ENCODE measurements around the gene TPRG1.
A peak's percentile ranks its signal among the peaks of the same experiment; 100 is the strongest.

Gene TPRG1

DNA sequence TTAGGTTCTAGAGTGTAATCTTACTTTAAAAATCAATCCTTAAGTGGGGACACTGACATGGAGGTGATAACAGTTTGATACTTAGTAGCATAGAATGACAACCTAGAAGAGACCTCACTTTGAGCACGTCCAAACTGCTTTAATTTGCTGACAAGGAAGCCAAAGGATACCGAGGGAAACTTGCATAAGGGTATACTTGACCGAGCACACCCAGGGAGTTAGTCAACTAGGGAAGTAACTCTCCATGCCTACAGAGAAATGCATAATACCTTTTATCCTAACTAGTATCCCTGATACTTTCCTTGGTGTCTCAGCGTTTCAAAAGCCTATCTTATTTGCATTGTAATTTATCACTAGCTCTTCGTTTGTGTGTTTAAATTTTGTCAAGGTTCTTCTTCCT lies 5.5 kb upstream of the TPRG1 start:
- DNase-seq (ENCODE audit: low read depth) = no peak

DNA sequence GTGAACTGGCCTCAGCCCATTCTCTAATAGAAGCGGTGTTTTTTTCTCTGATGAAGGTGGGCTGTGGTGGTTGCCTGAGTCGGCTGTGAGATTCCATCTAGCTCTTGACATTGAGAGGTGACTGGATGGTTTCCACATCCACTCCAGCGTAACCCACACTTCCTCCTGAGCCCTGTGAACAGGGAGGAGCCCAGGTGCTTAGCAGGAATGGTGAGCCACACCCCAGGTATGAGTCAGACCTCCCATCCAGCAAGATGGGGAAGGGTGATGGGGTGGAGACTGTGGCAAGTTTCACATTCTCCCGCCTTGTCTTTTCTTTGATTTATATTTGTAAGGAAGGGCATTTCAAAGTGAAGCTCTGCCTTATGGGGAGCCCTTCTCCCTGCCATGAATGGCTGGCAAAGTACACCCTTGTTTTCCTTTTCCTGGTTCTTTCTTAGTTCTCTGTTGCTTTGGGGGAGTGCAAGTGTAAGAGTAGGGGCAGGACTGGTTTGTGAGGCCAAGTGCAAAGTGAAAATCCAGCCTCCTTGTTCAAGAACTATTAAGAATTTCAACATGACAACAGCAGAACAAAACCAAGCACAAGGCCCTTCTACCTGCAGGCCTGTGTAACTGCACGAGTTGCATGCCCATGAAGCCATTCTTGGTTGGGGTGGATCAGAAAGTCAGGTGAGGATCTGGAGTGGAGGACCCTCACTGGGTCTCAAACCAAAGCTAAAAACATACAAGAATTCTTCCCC lies 4.6 kb upstream of the TPRG1 start:
- DNase-seq (ENCODE audit: low read depth) = no peak

DNA sequence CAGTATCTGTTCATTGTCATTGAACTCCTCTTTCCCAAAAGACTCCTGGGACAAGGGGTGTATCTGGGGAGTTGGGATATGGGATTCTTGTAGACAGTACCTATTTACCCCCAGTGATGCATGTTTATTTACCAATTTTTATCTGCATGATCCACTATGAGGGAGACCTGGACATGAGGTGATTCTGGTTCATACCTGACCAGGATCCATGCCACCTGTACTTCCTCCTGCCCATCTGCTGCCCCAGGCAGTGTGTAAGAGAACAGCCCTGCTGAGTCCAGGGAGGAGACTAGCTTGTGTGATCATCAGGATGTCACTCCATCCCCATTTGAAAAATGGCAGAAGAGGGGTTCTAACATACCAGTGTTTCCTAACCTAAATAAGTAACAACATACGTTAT lies 3.1 kb upstream of the TPRG1 start:
- no peak for DNase-seq (ENCODE audit: low read depth)

DNA sequence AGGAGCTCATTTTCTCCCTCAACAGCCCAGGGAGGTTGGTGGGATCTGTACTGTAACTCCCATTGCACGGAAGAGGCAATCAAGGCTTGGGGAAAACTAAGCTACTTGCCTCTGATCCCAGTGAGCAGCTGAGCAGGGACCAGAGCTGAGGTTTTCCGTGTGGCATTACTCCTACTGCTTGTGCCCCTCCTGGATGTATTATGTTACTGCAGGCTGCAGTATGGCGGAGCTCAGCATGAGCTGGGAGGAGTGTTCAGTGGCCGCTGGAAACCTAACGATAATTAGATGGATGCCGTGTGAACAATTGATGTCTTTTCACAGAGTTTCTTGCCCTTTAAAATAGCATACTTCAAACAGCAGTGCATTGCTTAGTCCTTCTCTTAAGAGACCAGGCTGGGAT lies 2.0 kb upstream of the TPRG1 start:
- DNase-seq (ENCODE audit: low read depth) = no peak

DNA sequence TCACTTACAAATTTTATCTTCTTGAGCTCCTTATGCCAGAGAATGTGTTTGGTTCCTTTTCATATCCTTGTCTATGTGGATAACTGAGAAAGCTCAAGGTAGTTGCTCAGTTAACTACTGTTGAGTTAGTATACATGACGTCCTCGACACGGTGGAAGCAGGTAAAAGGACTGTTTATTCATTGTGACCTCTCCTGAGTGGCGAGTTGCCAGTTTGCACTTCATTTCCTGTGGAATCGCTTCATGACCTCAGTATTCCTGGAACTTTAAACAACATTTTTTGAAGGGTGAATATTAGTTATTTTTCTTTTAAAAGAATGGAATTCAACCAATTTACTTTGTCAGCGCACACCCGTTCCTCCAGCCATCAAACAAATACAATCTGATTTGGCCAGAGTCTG lies 1.2 kb upstream of the TPRG1 start:
- no peak for DNase-seq (ENCODE audit: low read depth)

DNA sequence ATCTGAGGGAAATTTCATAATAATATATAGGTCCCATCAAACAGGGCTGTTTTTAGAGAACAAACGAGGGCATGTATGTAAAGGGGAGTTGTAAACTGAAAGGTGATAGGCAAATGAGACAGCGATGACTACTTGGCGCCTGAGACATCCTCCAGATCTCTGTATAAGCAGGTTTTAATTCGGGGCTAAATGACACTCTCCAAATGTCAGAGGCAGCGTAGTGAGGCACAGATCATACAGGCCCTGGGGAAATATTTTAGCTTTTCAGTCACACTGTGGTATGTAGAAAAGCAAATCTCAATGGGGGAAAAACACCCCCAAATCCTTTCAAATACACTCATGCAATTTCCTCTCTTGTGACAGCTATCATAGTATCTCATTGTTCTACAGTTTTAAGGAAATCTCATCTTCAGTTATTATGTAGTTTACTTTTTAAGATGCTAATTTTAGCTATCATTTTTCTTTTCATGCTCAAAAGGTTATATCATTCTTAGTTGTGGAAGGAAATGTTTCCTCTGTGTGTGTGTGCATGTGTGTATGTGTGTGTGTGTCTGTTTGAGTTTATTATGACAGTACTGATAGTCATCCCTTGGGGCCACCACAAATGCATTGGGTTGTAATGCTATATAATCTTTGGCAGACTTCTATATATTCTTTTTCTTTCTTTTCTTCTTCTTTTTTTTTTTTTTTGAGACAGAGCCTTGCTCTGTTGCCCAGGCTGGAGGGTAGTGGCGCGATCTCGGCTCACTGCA lies 1.1 kb downstream of the TPRG1 start:
- no peak for DNase-seq (ENCODE audit: low read depth)

DNA sequence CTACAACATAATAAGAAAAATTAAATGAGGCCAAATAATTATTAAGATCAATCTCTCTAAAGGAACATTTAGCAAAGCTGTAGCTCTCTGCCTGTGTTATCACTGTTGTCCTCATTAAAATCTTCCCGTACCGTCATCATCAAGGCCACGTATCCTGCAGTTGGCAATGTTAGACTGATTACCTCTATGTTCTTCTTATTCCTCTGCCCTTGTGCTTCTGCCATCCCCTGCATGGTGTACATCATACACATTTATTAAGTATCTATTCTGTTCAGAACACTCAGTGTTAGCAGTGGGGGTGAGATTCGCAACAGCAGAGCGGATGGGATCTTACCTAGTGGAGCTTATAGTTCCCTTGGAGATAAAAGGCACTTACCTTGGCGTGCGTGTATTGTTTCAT lies 12.8 kb downstream of the TPRG1 start:
- no peak for DNase-seq (ENCODE audit: low read depth)

DNA sequence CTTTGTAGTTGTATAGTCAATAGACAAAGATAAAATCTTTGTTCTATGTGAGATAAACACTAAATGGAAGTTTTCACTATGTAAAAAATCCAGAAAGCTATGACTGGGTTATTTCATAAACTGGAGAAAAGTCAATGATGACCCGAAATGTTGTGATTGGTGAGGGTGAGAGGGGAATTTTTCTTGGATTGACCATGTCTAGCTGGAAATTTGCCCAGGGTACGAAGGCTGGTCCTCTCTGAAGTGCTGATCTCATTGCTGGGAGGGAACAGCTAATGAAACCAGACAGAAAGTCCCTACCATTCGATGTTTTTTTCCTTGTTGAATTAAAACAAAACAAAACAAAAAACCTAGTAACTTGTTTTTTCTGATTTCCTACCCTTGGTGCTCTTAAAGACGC lies 14.3 kb downstream of the TPRG1 start:
- DNase-seq (ENCODE audit: low read depth) = peak; percentile 64

DNA sequence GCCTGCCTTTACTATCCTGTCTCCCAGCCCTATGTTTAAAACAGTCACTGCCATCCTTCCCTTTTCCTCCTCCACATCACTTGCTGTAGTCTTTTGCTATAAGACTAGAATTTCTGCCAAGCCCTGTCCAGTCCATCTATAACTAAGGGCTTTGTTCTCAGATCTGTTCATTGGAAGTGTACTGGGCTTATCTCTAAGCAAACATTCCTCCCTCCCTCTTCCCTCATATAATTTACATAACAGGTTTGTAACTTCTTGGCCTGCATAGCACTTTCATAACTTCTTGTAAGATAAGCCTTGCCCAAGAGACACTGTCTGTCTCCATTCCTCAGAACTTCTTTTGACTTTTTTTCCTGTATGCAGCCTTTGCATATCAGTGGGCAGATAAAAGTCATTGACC lies 16.7 kb downstream of the TPRG1 start:
- DNase-seq (ENCODE audit: low read depth) = peak; percentile 97

DNA sequence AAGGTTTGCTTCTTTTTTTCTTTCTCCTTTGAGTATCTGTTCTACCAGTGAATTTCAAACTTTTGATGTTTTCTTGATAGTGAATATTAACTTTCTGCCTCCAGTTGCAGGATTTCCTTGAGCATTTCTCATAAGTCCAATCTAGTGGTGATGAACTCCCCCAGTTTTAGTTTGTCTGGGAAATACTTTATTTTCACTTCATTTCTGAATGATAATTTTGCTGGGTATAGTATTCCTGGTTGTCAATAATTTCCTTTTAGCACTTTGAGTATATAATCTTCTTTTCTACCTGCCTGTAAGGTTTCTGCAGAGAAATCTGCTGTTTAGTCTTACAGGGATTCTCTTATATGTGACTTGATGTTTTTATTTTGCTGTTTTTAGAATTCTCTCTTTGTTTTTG lies 21.0 kb downstream of the TPRG1 start:
- DNase-seq (ENCODE audit: low read depth) = no peak

DNA sequence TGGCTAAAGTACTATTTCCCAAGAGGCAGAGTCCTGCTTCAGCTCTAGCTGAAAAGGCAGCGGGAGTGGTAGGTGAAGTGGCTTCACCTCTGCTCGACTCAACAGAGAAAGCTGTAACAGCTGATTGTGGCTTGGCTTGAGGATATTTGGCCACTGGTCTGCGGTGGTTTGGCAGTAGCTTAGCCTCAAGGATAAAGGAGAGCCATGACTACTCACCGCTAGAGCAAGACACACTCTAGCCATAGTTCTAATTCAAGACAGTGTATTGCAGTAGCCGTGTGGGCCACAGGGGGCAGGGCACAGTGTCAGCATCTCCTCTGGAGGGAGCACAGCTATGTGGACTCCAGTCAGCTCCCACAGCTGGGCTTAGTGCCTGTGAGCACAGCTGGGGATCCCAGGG lies 23.5 kb downstream of the TPRG1 start:
- DNase-seq (ENCODE audit: low read depth) = no peak

DNA sequence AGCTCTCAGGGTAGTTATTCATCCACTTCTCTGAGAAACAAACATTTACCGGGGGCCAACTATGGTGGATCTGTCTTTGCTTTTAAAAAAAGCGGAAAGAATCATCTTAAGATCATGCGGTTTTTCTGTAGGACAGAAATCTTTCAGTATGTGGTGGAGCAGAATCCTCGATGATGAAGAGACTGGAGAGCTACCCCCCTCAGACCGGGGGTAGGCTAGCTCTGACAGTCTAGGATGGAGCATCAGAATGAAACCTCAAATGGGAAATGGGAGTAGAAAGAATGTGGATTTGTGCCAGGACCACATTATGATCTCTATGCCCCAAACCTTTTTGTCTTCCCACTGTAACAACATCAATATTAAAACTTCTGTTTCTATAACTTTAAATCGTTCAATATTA lies 30.3 kb downstream of the TPRG1 start:
- DNase-seq (ENCODE audit: low read depth) = peak; percentile 61

DNA sequence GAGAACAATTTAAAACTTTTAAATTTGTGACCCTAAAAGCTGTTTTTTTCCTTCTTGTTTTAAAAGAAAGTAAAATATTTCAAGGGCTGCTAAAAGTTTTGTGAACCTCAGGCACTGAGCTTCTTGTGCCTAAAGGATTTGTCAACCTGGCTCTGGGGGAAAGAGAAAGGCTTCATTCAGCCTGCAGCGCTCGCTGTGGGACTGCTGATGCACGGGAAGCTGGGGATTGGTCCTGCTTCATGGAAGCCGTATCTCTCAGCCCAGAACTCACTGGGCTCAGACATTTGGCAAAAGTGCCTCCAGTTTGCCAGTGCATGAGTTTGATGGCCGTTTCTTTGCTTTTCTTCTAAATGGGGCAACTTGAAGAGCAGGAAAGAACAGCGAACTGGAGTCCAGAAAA lies 30.8 kb downstream of the TPRG1 start:
- no peak for DNase-seq (ENCODE audit: low read depth)

DNA sequence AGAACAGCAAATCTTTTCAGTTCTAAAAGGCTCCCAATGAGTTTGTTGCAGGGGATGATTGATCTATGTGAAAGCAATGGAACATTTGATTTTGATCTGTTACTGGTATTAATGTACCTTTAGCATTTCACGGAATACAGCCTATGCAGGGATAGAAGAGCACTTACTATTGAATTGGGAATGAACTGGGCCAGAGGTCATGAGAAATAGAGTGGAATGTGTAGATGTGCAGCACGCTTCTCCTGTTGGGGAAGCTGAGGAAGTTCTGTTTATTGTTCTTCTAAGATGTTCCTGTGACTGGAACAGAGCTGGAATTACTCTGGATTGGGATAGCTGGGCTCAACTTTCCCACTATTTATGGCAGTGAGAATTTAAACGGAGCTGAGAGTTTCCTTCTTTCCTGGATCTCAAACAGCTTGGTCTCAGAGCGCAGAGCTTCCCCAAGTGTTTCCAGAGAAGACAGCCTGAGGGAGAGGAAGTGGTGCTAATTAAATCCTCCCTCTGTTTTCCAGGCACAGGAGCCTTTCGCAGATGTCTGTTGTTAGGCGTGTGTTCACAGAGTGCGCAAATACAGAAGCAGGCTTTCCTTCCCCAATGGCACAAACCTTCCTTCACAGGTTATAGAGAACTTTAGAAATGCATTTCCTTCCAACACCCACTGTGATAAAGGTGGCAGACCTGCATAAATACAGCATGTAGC lies 32.5 kb downstream of the TPRG1 start:
- no peak for DNase-seq (ENCODE audit: low read depth)

DNA sequence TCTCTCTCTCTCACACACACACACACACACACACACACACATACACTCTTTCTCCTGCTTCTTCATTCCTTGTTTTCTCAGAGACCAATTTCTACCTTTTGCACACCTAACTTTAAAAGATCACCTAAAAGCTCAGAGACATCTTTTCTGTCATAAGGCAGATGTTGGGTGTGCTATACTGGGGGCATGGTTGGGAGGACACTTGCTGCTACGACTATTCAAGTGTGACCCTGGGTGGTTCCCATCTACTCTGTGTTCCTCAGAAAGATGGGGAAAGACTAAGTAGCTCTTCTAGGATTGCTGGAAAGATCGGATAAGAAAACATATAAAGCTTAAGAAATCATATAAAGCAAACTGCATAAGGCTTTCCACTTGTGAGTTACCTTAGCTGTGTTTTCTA lies 33.2 kb downstream of the TPRG1 start:
- no peak for DNase-seq (ENCODE audit: low read depth)

DNA sequence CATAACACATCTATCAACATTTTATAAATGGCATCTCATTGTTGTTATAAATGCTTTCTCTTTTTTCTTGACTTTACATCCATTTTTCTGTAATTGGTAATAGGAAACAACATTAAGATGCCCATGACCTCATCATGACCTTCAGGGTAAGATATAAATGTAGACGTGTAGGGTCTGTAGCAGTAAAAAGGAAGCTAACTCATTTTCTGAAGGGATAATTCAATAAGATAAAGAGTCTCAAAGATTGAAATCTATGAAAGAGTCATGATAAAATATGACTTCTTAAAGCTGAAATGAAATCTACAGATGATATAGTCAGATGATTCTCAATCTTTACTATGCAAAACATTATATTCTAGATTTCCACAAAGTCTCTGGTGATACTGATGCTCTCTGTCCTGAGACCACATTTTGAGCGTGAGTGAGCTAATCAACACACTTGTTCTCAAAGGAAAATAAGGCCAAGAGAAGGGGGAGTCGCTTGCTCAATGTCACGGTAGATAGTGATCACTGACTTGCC lies 38.5 kb downstream of the TPRG1 start:
- DNase-seq (ENCODE audit: low read depth) = no peak

DNA sequence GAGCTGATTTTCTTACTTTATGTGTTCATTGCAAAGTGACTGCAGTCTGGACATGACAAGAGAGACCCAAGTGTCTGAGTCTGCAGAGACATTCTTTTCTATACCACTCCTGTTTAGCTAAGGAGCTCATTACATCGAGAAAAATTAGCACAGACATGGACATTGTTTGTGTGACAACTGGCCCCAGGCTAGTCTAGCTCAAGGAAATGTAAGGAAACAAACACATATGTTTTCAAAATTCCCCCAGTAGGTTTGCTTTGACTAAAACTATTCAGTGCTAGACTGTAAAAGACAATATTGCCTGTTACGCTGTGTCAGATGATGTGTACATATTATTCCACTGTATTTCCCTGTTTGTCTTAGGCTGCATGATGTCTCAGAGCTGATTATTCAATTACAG lies 40.9 kb downstream of the TPRG1 start:
- no peak for DNase-seq (ENCODE audit: low read depth)

DNA sequence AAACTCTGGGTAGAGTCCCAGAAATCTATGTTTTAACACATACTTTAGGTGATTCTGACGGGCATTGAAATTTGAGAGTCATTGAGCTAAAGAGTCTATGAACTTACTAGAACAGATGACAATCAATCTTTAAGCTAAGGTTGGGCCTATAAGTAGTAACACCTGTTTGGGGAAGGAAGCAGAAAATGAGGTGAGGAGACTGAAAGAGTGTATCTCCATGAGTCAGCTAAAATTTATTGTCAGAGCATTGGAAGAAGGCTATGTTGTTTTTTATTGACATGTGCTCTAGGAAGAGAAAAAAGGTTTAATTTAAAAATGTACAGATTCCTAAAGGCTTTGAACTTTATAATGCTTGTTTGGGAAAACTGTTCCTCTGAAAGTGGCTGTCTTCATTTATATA lies 42.9 kb downstream of the TPRG1 start:
- no peak for DNase-seq (ENCODE audit: low read depth)

DNA sequence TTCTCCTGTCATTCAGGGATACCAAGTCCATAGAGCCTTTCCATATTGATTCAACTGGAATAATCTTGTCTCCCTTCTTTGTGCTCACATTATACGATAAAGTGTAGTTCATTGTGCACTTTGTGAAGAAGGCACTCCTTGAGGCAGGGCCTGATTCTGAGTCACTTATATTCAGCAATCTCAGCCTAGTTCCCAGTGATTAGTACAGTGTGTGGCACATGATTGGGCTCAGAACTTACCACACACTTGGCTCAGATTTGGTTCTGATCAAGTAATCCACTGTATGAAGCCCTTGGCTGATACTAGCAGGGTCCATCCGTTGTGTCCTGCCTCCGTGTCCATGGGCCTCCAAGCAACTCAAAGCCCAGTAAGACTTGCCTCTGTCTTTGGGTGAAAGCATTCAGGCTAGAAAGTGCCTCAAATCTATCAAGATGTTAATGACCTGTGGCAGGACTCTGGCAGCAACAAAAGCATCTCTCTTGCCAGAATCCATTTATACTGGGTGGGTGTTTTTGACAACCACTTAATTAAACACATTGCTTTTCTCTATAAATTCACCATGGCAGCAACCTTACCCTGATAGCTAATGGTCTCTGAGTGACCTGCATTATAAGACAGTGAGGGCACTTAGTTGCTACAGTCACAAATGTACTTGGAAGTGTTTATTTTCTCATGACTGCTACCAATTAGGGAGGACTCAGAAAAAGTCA lies 51.3 kb downstream of the TPRG1 start:
- no peak for DNase-seq (ENCODE audit: low read depth)

DNA sequence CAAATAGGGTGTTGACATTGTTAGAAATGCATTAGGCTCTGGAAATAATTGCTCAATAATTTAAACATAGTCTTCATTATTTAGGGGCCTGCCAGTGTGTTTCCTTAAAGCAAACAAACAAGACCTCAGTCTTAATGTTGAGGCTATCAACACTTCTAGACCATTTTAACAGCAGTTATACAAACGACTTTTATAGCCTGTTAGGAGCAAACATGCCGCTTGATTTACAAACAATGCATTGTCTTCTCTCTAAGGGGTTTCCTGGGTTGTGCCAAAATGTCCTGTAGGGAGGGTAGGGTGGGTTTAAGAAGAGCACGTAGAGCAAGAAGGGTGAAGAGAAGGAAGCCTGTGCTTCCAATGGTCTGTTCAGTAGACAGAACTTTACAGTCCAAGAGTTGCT lies 53.7 kb downstream of the TPRG1 start:
- no peak for DNase-seq (ENCODE audit: low read depth)

DNA sequence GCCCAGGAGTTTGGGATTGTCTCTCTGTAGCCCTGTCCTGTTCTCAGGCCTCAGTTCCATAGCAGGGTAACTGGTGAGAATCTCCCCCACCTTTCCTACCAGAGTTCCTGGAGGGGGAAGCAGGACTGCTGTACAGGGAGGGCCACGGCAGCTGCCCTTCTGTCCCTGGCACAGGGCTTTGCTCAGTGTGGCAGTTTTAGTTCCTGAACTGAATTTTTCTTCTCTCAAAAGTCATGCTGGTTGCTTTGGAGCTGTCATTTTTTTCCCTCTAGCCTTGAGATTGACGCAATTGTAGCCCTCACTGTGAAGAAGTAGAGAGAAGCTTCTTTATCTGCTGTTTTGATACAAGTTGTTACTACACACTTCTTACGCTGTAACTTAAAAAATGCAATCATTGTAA lies 55.5 kb downstream of the TPRG1 start:
- DNase-seq (ENCODE audit: low read depth) = no peak

DNA sequence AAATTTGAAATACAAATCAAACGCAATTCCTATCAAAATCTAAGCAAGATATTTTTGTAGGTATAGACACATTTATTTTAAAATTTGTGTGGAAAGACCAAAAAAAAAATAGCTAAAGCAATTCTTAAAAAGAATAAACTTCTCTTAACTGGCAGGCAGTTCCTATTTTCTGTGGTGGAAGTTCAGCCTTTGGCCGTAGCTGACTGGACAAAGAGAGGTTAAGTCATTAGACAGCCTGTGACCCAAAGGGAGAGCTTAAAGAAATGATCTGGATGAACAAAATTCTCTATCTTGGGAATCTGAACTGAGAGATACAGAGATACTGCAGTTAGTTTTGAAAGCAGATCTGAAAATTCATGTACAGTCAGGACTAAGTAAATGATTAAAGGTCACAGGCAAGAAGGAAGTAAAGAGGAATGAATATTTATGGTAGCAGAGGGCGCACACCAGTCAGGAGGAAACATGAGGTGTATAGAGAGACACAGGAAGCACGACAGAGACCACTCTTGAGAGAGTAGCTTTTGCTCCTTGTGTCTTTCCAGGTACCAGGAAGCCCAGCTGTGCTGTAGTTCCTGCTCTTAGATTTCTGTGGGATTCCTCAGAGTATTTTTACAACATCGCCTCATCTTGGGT lies 57.5 kb downstream of the TPRG1 start:
- DNase-seq (ENCODE audit: low read depth) = no peak

Measured in amniotic epithelial cell (primary cell).